Thymus (tissue), 11 donors: ENCODE results near the gene MLN. TPM values are rescaled to one million over a fixed set of nuclear protein-coding genes. Genes with fewer than 3 reads are reported as not detected.

ENCODE experiments used
- DNase-seq, 9 donors: peaks; one replicate each; pipeline ENCODE4 v3.0.0-alpha.2; 2013; ENCODE audit warnings: low spot score in 9 of 9, low read depth in 6 of 9, missing footprints in 1 of 9
- H3K27ac ChIP-seq, 2 donors: one replicate each; pipeline ENCODE4 v1.5.1; 2013; ENCODE audit warnings: control low read depth in 1 of 2, low read depth in 1 of 2, low read length in 1 of 2, mild to moderate bottlenecking in 1 of 2, moderate library complexity in 1 of 2
- H3K27me3 ChIP-seq, 2 donors: one replicate each; pipeline ENCODE4 v1.5.1; 2013; ENCODE audit warnings: low read length in 1 of 2; ENCODE audit not compliant: control insufficient read depth in 2 of 2, insufficient read depth in 1 of 2
- H3K36me3 ChIP-seq, 2 donors: one replicate each; pipeline ENCODE4 v1.5.1; 2013; ENCODE audit warnings: low read length in 1 of 2, mild to moderate bottlenecking in 1 of 2, moderate library complexity in 1 of 2; ENCODE audit not compliant: control insufficient read depth in 2 of 2, insufficient read depth in 2 of 2
- H3K4me1 ChIP-seq, 2 donors: one replicate each; pipeline ENCODE4 v1.5.1; 2013; ENCODE audit warnings: low read length in 2 of 2; ENCODE audit not compliant: control insufficient read depth in 2 of 2, insufficient read depth in 2 of 2
- H3K4me3 ChIP-seq, 2 donors: one replicate each; pipeline ENCODE4 v1.5.1; 2013; ENCODE audit warnings: low read length in 2 of 2, control low read depth in 1 of 2, mild to moderate bottlenecking in 1 of 2
- H3K9me3 ChIP-seq, 2 donors: one replicate each; pipeline ENCODE4 v1.5.1; 2013; ENCODE audit warnings: low read length in 1 of 2, mild to moderate bottlenecking in 1 of 2; ENCODE audit not compliant: control insufficient read depth in 2 of 2, insufficient read depth in 1 of 2
- WGBS: extraction: QIAGEN DNeasy Blood & Tissue Kit; methylation state at CpG from one replicate; pipeline ENCODE4 v1.1.7; 2013; 5-methylcytosine and 5-hydroxymethylcytosine counted together
- polyA plus RNA-seq: library from polyadenylated mRNA; stranded (reverse); fragments of 200-250 nt; gene quantifications from one replicate; pipeline ENCODE4 v1.2.3, GENCODE V29; 2013
- total RNA-seq: library from RNA; stranded (reverse); fragments of 120-200 nt; gene quantifications from one replicate; pipeline ENCODE4 v1.2.4, GENCODE V29; 2013
- donor health status: healthy.

Gene MLN
- total and polyA plus RNA-seq, 2 donors, result 0.61 to 8.7 TPM

- Histone ChIP-seq H3K27me3 (peaks cover 2 to 73% of the 10 kb centered on the region in 2 donors), H3K27ac (no peak overlapping the region), H3K9me3 (no peaks in the 10 kb centered on the region), H3K36me3 (no peaks in the 10 kb centered on the region), H3K4me1 (no peaks in the 10 kb centered on the region), H3K4me3 (no peak overlapping the region)
- WGBS, result 79% methylated on average over 8 of the region's 8 CpGs
- DNase-seq, result no peak
These were observed 4.9 kb upstream of the MLN start for GRCh38 chr6:33808641-33809180.

GRCh38 chr6:33807606-33808005 lies 3.8 kb upstream of the MLN start:
- DNase-seq, result peak in 1 of 9 donors; percentile 12
- H3K9me3 ChIP-seq, result no peaks in the 10 kb centered on the region
- H3K4me1 ChIP-seq, result no peaks in the 10 kb centered on the region
- 23% methylated on average over 6 of the region's 6 CpGs for WGBS
- peaks cover 2 to 69% of the 10 kb centered on the region in 2 donors for H3K27me3 ChIP-seq
- no peaks in the 10 kb centered on the region for H3K36me3 ChIP-seq
- no peak overlapping the region for H3K4me3 ChIP-seq
- H3K27ac ChIP-seq, result no peak overlapping the region

GRCh38 chr6:33806841-33807240 lies 3.0 kb upstream of the MLN start:
- Histone ChIP-seq H3K4me3 (no peak overlapping the region), H3K27me3 (peaks cover 2 to 69% of the 10 kb centered on the region in 2 donors), H3K9me3 (no peaks in the 10 kb centered on the region), H3K36me3 (no peaks in the 10 kb centered on the region), H3K4me1 (no peaks in the 10 kb centered on the region), H3K27ac (no peak overlapping the region)
- DNase-seq, result no peak
- 89% methylated on average over 9 of the region's 9 CpGs for WGBS

GRCh38 chr6:33802186-33802958 lies 1.4 kb downstream of the MLN start:
- H3K4me3 ChIP-seq, result no peak overlapping the region
- no peaks in the 10 kb centered on the region for H3K36me3 ChIP-seq
- WGBS, result 83% methylated on average over 14 of the region's 14 CpGs
- H3K27ac ChIP-seq, result no peak overlapping the region
- H3K9me3 ChIP-seq, result no peaks in the 10 kb centered on the region
- H3K4me1 ChIP-seq, result no peaks in the 10 kb centered on the region
- no peak for DNase-seq
- H3K27me3 ChIP-seq, result peaks cover 0 to 46% of the 10 kb centered on the region in 2 donors

- H3K27me3 ChIP-seq, result peaks cover 0 to 42% of the 10 kb centered on the region in 2 donors
- no peaks in the 10 kb centered on the region for H3K4me1 ChIP-seq
- WGBS, result 92% methylated on average over 5 of the region's 5 CpGs
- no peaks in the 10 kb centered on the region for H3K9me3 ChIP-seq
- no peak for DNase-seq
- H3K27ac ChIP-seq, result no peak overlapping the region
- no peak overlapping the region for H3K4me3 ChIP-seq
- no peaks in the 10 kb centered on the region for H3K36me3 ChIP-seq
These were observed 2.2 kb downstream of the MLN start for GRCh38 chr6:33801611-33802010.

- H3K27ac ChIP-seq, result no peak overlapping the region
- H3K9me3 ChIP-seq, result no peaks in the 10 kb centered on the region
- no peak overlapping the region for H3K4me3 ChIP-seq
- no peaks in the 10 kb centered on the region for H3K36me3 ChIP-seq
- WGBS, result 95% methylated on average over 13 of the region's 13 CpGs
- DNase-seq, result no peak
- no peaks in the 10 kb centered on the region for H3K4me1 ChIP-seq
- H3K27me3 ChIP-seq, result peaks cover 0 to 44% of the 10 kb centered on the region in 2 donors
These were observed 3.4 kb downstream of the MLN start for GRCh38 chr6:33800248-33800969.

- Histone ChIP-seq H3K9me3 (no peaks in the 10 kb centered on the region), H3K4me3 (no peak overlapping the region), H3K27me3 (peaks cover 0 to 47% of the 10 kb centered on the region in 2 donors)
These were observed 4.2 kb downstream of the MLN start for GRCh38 chr6:33799454-33800113.

GRCh38 chr6:33798343-33798848 lies 5.4 kb downstream of the MLN start:
- Histone ChIP-seq H3K4me1 (no peaks in the 10 kb centered on the region), H3K27me3 (peaks cover 0 to 51% of the 10 kb centered on the region in 2 donors), H3K27ac (no peak overlapping the region), H3K9me3 (no peaks in the 10 kb centered on the region), H3K4me3 (no peak overlapping the region), H3K36me3 (no peaks in the 10 kb centered on the region)
- no peak for DNase-seq
- 87% methylated on average over 13 of the region's 13 CpGs for WGBS

More at GRCh38 chr6:33799454-33800113, 4.2 kb downstream of the MLN start:
- Histone ChIP-seq H3K27ac (no peak overlapping the region), H3K36me3 (no peaks in the 10 kb centered on the region), H3K4me1 (no peaks in the 10 kb centered on the region)
- WGBS, result 72% methylated on average over 4 of the region's 4 CpGs
- no peak for DNase-seq
